Stimulated activated CD4-positive, alpha-beta T cell treated with anti-CD3 and anti-CD28 coated beads, Interleukin-2, amount 100 ng/mL, for 4 hours (primary cell): ENCODE results near the gene PLEK.
"Not testable (repeated sequence)": the region's sequence is repeated elsewhere in the genome, so short reads cannot be mapped to it uniquely, and the experiment has no call there.

Source experiments
- DNase-seq: peaks from one replicate; pipeline ENCODE4 v3.0.0-alpha.2; 2020; ENCODE audit warnings: low read depth

The PLEK gene, protein sequence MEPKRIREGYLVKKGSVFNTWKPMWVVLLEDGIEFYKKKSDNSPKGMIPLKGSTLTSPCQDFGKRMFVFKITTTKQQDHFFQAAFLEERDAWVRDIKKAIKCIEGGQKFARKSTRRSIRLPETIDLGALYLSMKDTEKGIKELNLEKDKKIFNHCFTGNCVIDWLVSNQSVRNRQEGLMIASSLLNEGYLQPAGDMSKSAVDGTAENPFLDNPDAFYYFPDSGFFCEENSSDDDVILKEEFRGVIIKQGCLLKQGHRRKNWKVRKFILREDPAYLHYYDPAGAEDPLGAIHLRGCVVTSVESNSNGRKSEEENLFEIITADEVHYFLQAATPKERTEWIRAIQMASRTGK

DNA sequence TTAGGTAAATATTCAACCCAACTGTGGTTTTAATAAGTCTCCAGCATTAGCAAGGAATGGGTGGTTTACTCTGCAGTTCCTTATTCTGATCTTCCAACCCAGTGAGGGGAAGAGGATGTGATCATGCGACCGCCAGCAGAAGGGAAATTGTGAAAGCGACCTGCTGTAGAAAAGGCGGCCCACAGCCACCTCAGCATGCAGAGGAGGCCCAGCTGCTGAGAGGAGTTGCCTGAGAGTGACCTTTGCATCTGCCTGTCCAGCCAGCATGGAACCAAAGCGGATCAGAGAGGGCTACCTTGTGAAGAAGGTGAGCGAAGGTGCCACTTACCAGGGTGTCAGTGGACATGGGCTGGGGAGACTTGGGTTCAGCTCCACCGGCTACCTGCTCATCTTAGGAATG lies at the start of gene PLEK:
TSS of gene PLEK (plus strand) at position 196 of the 400 bp plus-strand sequence. CDS start at position 266, 70 bp downstream.
- no peak for DNase-seq

DNA sequence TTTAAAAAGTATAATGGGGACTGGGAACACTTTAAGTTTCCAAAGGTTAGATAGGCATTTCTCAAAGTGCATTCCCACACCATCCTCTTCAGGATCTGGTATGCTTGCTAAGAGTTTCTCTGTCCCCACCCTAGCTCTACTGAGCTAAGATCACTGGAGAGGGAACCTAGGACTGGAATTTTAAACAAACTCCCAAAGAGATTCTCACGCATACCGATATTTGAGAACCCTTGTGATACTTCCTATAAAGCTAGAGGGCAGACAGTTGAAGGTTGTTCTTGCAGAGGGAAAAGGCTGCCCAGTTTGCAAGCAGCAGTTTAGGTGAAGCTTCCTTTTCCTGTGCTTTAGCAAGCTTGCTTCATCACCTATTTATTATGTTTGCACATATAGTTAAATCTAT lies 49.0 kb upstream of the PLEK start:
- DNase-seq, result no peak

DNA sequence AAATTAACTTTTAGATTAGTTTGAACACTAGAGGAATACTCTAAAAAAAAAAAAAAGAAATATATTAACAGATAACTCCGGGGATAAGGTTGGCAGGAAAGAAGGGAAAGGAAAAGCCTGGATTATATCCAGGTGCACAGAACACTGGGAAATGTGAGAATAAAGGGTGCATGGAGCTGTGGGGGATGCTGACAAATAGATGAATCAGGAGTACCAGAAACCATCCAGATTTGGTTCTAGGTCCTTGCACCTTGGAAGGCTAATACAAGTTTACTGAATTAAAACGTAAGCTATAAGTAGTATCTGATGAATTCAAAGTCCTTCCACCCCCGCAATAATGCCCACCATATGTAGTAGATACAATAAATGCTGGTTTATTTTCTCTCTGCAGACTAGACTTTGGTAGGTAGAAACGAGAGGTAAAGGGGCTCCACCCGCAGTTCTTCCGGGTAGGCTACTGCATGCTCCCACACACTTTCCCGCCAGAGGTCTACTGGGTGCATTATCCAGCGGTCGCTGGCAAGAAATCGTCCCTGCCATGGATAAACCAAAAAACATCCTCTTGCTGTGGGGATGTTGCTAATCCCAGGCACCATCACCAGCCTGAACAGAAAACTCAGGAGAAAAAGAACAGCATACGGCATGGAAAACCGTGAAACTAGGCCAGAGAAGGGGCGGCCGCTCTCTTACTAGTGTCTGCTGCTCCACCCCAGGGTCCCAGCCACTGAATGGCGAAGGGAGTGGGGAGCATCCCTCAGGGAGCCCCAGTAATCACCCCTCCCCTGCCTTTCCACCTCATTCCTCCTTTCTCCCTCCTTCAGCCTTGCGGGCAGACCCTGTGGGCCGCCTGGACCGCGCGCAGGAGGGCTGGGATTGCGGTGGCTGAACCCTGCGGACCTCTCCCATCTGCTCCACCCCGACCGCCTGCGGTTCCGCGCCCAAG lies 46.8 kb upstream of the PLEK start:
- DNase-seq, result no peak

DNA sequence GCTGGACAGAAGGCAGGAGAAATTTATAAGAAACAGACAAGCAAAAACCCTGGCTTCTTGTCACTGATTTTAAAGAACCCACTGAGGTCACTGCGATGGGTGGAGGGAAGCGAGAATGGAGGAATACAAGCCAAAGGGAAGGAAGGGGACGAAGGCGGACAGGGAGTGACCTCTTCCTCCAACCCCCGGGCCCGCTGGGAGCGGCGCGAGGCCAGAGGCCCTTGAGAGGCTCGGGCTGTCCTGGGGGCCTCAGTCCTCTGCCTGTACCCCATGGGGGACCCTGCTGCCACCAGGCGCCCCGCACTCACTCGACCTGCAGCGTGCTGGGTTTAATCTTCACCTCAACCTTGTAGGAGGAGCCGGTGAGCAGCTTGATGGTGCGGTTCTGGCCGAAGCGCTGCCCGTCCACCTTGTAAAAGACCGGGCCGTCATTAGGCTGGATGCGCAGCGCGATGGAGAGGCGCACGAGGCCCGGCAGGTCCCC lies 46.1 kb upstream of the PLEK start:
- DNase-seq, result no peak

DNA sequence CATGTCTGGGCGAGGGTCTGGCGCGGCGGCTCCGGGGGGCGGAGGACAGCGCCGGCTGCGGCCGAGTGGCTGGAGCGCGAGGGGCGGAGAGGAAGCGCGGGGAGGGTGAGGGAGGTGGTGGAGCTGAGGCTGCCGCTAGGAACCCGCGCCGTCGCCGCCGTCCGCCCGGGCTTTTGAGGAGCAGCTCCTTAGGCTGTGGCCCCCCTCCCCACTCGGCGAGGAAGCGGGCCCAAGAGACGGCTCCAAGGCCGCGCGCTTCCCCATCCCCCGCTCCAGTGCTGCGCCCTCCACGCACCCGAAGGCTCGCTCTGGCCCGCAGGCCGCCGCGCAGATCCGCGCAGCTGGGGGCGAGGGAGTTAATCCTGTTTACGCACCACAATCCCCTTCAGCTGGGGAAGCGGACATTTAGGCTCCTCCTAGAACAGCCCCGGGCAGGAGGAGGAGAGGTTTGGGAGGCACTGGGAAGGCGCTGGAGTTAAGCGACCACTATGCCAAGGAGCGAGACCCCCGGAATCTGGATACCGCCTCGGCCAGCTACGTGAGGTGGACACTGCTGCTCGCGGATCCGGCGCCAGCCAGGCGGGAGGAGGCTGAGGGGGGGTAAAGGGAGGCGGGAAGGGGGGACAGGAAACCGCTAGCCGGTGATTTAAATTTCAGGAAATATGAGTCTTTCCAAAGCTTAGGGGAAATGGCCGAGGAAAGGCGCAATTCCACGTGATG lies 45.5 kb upstream of the PLEK start, which contains the start of gene CNRIP1:
TSS of gene CNRIP1 (minus strand) at position 552 of the 720 bp plus-strand sequence. CDS start at position 3, 549 bp downstream.
- DNase-seq, result no peak

DNA sequence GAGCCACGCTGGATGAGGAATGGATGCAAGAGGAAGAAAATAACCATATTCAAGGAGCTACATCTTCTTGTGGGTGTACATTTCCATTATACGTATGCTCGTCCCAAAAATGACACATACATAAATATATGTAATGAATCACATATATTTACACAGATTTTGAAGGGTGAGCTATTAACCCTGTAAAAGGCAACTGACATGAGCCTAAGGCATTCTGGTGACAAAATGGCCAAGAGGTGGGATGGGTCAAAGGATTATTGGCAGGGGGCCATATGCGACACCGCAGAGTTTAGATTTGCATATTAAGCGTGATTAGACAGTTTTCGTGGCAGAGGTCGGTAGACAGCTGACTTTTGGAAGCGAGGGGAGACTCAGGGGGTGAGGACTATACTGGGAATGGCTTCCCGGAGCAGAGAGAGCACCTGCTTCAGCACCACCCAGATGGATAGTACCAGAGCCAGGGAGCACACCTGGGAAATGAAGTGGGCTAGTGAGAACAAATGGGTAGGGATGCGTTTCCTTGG lies 44.9 kb upstream of the PLEK start:
- no peak for DNase-seq

DNA sequence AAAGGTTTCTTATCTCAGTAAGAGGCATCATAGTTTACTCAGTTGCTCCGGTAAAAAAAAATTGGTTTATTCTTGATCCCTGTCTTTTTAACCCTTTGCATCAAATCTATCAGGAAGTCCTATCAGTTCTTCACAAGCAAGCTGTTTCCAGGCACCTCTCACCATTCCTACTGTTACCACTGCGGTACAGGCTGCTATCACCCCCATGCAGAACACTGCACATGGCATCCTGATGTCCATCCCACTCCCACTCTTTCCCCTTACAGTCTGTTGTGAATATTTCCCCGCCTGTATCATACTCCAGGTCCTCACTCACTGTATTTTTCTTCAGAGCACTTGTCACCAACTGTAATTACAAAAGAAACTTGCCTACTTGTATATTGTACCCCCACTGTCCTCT lies 40.0 kb upstream of the PLEK start:
- DNase-seq, result no peak

DNA sequence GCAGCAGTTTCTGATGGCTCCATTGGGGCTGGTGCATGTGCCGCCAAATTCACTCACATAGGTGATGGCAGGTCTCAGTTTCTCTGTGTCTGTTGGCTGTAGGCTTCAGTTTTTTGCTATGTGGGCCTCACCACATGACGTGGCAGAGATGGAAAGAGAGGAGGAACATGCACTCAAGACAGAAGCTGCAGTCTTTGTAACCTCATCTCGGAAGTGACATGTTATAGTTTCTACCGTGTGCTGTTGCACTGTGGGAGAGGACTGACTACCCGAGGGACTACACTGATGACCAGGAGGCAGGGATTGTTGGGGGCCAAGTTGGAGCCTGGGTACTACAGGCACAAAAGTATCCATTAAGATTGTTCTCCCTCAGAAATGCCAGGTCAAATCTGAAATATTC lies 36.2 kb upstream of the PLEK start:
- no peak for DNase-seq

DNA sequence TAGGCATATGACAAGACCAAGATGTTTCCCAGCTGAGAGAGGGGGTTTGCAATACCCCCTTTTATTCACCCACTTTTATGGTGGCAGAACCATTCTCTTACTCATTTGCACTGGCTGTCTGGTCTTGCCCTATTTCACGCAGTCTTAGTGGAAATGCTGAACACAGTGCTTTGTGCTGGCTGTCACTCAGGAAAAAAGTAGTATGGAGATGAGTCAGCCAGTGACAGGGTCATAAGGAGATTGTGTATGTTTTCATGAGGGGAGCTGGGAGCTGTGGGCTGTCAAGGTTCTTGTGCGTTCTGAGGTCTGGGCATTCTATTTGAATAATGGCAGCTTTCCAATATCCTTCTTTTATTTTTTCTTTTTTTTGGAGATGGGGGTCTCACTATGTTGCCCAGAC lies 34.4 kb upstream of the PLEK start:
- DNase-seq, result no peak

DNA sequence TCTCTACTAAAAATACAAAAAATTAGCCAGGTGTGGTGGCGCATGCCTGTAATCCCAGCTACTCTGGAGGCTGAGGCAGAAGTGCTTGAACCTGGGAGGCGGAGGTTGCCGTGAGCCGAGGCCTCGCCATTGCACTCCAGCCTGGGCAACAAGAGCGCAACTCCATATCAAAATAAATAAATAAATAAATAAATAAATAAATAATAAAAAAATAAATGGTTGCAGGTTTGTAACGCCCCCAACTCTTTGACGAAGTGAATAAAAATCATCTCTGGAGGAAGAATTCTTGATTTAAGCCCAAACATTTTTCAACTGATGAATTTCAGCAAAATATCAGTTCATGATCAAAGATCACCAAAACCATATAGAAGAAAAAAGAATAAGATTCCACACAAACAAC lies 32.1 kb upstream of the PLEK start:
- DNase-seq, result no peak

DNA sequence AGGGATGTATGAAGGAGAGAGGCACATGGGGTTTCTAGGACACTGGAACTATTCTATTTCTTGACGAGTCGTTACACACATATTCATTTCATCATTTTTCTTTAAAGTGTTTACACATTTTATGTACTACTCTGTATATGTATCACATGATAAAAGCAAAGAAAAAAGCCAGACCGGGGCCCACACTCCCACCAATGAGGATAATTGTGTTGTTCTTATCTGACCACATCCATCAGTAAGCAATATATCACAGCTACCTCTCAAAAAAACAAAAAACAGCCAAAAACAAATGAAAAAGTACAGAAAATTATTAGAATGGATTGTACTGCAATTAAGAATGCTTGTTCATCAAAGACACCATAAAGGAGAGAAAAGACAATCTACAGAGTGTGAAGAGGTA lies 31.2 kb upstream of the PLEK start:
- no peak for DNase-seq

DNA sequence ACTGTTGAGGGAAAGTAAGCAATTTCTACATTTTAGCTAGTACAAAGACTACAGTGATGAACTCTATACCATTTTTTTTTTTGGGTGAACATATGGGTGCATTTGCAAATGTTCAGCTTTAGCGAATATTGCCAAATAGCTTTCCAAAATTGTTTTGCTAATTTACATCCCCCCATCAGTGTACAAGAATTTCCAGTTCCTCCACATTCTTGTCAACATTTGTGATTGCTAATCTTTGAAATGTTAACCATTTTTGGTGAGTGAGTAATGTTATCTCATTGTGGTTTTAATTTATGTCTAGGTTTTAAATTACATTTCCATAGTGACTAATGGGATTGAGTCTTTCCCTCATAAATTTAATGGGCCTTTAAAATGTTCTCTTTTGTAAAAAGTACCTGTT lies 28.9 kb upstream of the PLEK start:
- DNase-seq, result no peak

DNA sequence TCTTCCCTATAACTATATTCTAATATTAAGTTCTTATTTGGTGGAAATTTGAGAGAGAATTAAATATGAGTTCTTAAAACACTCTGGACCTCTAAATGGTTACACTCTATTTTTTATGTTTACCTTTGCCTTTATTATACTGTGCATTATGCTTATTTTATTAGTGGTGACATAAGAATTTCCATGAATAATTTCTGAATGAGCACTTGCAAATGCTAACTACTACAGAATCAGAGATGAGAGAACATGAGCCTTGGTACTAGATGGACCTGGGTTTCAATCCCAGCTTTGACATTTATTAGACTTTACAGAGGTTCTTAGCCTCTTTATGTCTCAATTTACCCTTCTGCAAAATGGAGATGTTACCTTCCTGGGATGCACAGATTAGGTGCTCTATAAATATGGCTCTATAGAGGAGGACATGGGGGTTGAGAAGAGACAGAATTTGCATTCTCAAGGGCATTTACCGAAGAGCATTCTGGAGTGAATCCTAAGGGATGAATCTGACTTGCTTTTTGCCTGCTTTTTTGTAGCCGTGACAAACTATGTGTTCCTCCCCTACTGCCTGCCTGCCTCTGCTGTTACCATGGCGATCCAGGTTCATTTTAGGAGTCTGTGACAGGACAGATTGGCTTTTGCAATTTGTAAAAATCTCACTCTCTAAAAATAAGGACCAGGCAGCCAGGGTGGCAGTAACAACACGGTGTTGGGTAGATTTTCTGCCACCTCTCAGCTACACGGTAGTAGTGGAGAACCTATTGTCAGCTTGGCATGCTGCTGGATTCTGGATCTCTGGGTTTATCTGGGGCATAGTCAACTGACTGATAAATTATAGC lies 24.6 kb upstream of the PLEK start:
- no peak for DNase-seq

DNA sequence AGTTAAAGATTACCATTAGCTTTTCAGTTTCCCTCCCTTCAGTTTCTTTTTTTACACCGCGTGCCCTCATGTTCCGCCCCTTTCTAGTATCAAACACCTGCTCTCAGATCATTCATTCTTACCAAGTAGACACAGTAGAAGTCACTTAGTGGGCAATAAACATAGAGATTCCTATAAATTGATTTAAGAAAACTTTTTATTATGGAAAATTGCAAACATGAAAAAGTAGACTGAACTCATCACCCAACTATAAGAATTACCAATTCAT lies 24.1 kb upstream of the PLEK start:
- DNase-seq, result no peak

DNA sequence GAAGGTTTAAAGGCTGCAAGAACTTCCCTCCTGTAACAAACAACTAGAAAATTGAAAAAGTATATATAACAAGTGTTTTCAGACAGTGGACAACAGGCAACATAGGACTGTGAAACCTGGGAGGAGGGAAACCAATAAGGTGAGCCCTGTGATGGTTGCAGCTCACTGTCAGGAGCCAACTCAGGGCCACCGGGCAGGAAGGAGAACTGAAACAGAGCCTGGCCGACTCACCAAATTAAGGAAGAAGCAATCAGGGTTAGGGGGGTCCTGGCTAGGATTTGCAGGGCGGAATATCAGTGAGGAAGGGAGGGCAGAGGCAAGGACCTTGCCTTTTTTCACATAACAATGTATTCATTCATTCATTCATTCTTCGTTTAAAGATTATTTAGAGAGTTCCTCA lies 23.5 kb upstream of the PLEK start:
- DNase-seq, result no peak

DNA sequence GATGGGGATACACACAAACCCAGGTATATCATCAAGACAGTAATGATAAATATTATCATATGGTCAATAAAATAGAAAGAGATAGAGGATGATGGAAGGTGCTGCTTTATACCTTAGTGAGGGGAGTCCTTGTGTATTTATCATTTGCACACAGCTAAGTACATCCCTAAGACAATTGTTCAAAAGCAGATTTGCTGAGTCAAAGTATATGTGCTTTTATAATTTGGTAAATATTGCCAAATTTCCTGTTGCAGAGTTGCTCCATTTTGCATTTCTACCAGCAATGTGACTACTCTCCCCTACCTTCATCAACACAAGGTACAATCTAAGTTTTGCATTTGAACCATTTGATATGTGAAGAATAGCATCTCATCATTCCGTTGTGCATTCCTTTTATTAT lies 22.6 kb upstream of the PLEK start:
- no peak for DNase-seq

DNA sequence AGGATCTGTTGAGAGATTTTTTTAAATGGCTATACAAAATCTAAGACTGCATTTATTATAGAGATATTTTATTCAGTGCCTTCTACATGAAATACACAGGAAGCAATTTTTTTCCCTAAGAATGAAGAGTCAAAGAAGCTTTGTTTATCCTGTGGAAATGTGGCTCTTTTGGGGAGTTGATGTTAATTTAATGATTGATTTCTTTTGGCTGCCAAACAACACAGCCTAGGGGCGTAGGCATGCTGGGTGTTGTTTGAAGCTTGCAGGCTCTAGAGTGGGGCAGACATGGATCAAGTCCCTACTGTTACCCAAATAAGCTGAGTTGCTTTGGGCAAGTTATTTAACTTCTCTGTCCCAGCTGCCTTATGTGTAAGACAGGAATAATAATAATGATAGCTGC lies 21.1 kb upstream of the PLEK start:
- DNase-seq, result no peak

DNA sequence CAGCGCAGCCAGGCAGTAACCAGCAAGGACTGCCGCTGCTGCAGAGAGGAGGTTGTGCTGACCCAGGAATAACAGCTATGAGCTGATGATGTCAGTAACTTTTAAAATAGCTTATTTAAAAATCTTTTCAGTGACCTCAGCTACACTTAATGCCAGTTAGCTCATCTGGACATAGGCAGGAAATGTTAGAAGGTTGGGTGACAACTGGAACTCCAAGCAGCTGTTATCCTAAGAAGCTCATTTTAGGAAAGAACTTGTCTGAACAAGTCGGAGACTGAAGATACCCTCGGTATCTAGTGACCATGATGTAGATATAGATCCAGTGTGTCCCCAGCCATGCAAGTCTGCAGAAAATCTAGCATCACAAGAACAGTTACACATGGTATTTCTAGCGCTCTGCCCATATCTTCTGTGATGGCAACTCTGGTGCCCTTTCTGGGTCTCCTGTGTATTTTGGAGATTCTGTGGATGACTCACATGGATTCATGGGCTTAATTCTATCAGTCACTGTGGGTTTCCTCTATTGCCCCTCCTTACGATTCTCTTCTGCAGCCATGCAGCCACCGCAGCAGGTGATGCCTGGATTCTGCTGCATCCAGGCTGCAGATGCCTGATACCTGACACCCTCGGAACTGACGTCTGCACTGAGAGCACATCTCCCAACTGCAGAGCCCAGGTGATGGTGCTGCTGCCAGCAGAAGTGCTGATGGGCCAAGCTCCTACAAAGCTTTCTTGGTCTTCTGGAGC lies 19.8 kb upstream of the PLEK start:
- no peak for DNase-seq

DNA sequence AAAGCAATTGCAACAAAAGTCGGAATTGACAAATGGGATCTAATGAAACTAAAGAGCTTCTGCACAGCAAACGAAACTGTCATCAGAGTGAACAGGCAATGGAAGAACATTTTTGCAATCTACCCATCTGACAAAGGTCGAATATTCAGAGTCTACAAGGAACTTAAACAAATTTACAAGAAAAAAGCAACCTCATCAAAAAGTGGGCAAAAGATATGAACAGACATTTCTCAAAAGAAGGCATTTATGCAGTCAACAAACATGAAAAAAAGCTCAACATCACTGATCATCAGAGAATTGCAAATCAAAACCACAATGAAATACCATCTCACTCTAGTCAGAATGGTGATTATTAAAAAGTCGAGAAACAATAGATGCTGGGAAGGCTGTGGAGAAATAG lies 16.0 kb upstream of the PLEK start:
- DNase-seq, result not testable (repeated sequence)

DNA sequence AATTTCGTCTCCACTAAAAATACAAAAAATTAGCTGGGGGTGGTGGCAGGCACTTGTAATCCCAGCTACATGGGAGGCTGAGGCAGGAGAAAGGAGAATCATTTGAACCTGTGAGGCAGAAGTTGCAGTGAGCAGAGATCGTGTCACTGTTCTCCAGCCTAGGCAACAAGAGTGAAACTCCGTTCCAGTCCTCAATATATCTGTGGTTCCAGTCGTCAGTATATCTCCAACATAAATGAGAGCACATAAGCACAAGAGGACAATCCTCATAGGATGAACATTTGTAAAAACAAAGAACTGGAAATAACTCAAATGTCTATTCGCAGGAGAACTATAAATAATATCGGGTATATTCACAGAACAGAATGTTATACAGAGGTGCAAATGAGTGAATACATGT lies 13.1 kb upstream of the PLEK start:
- DNase-seq, result no peak
